Caco-2 (cell line): ENCODE data around the gene TRAPPC2B. TPM values are rescaled to one million over a fixed set of nuclear protein-coding genes. Genes with fewer than 3 reads are reported as not detected.

Experiments used
- BruUV-seq: library from RNA; stranded (reverse); fragments of 400-500 nt; replicated peaks from 2 replicates; lab custom pipeline; 2021; lab: Mats Ljungman, UMichigan
- CTCF ChIA-PET: fragments of 300-600 bp; sonication (Branson Sonifier 250); formaldehyde crosslinking; loops from one replicate; lab custom pipeline; 2022; ENCODE audit warnings: antibody characterized with exemption; lab: Charles Lee
- POLR2A ChIA-PET: fragments of 300-600 bp; sonication (Branson Sonifier 250); formaldehyde crosslinking; loops from one replicate; lab custom pipeline; 2022; ENCODE audit warnings: antibody characterized with exemption; lab: Charles Lee
- DNase-seq, 2 experiments: peaks; one replicate each; pipeline versions ENCODE4 v3.0.0 to v3.0.0-alpha.2; 2020 to 2022
- H3K27me3 ChIP-seq: replicated peaks from 2 replicates; pipeline ENCODE4 v1.6.0; 2011; ENCODE audit warnings: low read length; ENCODE audit not compliant: control insufficient read depth, insufficient read depth
- H3K36me3 ChIP-seq: 2 replicates; pipeline ENCODE4 v1.5.1; 2011; ENCODE audit warnings: low read length; ENCODE audit not compliant: control insufficient read depth, insufficient read depth
- H3K4me1 ChIP-seq: fragments of 250-450 bp; sonication (Bioruptor Pico); 2 replicates; pipeline ENCODE4 v1.5.1; 2020; ENCODE audit warnings: mild to moderate bottlenecking
- H3K4me3 ChIP-seq: 2 replicates; pipeline ENCODE4 v1.5.1; 2011; ENCODE audit warnings: low read depth, mild to moderate bottlenecking, control low read depth, low read length
- H3K9me3 ChIP-seq: fragments of 250-450 bp; sonication (Bioruptor Pico); 2 replicates; pipeline ENCODE4 v1.5.1; 2020; ENCODE audit warnings: mild to moderate bottlenecking, moderate library complexity
- H3K27ac Mint-ChIP-seq: one replicate; pipeline ENCODE4 v1.8.0; 2022; ENCODE audit warnings: mixed read lengths; ENCODE audit not compliant: unreplicated experiment
- H3K27me3 Mint-ChIP-seq: one replicate; pipeline ENCODE4 v1.8.0; 2022; ENCODE audit warnings: mixed read lengths; ENCODE audit not compliant: insufficient read depth, unreplicated experiment
- H3K36me3 Mint-ChIP-seq: one replicate; pipeline ENCODE4 v1.8.0; 2022; ENCODE audit warnings: mild to moderate bottlenecking, mixed read lengths; ENCODE audit not compliant: insufficient read depth, unreplicated experiment
- H3K4me1 Mint-ChIP-seq: one replicate; pipeline ENCODE4 v1.8.0; 2022; ENCODE audit warnings: low read depth, mixed read lengths; ENCODE audit not compliant: unreplicated experiment
- H3K4me3 Mint-ChIP-seq: one replicate; pipeline ENCODE4 v1.8.0; 2022; ENCODE audit warnings: mild to moderate bottlenecking, moderate library complexity, mixed read lengths; ENCODE audit not compliant: unreplicated experiment
- H3K9me3 Mint-ChIP-seq: one replicate; pipeline ENCODE4 v1.8.0; 2022; ENCODE audit warnings: mixed read lengths; ENCODE audit not compliant: unreplicated experiment
- intact Hi-C: fragments of 100-400 bp; cut with micrococcal nuclease; formaldehyde crosslinking; loops from one replicate; pipeline ENCODE4 v1.10.0; 2022; ENCODE audit not compliant: unreplicated experiment
- total RNA-seq: library from RNA; stranded (reverse); gene quantifications from 2 replicates; pipeline ENCODE4 v1.2.3, GENCODE V29; 2022
- TF ChIP-seq, protein P1 (sequence below), 2 experiments: fragments of 200-600 bp in 1 of 2; IDR thresholded peaks; 1 replicate in 1 of 2; 2 replicates in 1 of 2; pipeline versions ENCODE4 v1.5.1 to v1.8.0; 2011 to 2022; ENCODE audit warnings: antibody characterized with exemption in 1 of 2, control low read depth in 1 of 2, inconsistent platforms in 1 of 2, low read depth in 1 of 2, low read length in 1 of 2, mild to moderate bottlenecking in 1 of 2, moderate library complexity in 1 of 2; ENCODE audit not compliant: insufficient read depth in 1 of 2, severe bottlenecking in 1 of 2, unreplicated experiment in 1 of 2

The TRAPPC2B gene
- total RNA-seq, 1 experiment from 2014 or later: 7.0 TPM

DNA sequence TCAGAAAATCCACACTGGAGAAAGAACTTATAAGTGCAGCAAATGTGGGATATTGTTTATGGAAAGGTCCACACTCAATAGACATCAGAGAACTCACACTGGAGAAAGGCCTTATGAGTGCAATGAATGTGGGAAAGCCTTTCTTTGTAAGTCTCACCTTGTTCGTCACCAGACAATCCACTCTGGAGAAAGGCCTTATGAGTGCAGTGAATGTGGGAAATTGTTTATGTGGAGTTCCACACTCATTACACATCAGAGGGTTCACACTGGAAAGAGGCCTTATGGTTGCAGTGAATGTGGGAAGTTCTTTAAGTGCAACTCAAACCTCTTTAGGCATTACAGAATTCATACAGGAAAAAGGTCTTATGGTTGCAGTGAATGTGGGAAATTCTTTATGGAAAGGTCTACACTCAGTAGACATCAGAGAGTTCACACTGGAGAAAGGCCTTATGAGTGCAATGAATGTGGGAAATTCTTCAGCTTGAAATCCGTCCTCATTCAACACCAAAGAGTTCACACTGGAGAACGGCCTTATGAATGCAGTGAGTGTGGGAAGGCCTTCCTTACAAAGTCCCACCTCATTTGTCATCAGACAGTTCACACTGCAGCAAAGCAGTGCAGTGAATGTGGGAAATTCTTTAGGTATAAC is 14.3 kb downstream of the TRAPPC2B start:
- DNase-seq: no peak
- H3K27ac Mint-ChIP-seq: no peak overlapping the region
- no peaks in the 10 kb centered on the region; the same call in 1 of the 2 replicates for H3K36me3 ChIP-seq
- BruUV-seq: no TSS peak
- ChIA-PET POLR2A (no interaction called here), CTCF (no interaction called here)
- H3K4me3 Mint-ChIP-seq: no peak overlapping the region
- H3K9me3 Mint-ChIP-seq: peaks cover 44% of the 10 kb centered on the region
- TF ChIP-seq, protein P1, sequence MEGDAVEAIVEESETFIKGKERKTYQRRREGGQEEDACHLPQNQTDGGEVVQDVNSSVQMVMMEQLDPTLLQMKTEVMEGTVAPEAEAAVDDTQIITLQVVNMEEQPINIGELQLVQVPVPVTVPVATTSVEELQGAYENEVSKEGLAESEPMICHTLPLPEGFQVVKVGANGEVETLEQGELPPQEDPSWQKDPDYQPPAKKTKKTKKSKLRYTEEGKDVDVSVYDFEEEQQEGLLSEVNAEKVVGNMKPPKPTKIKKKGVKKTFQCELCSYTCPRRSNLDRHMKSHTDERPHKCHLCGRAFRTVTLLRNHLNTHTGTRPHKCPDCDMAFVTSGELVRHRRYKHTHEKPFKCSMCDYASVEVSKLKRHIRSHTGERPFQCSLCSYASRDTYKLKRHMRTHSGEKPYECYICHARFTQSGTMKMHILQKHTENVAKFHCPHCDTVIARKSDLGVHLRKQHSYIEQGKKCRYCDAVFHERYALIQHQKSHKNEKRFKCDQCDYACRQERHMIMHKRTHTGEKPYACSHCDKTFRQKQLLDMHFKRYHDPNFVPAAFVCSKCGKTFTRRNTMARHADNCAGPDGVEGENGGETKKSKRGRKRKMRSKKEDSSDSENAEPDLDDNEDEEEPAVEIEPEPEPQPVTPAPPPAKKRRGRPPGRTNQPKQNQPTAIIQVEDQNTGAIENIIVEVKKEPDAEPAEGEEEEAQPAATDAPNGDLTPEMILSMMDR (IDR thresholded peaks at IDR 0.05; ENCODE audit: insufficient read depth in 1 of 2, low read depth in 1 of 2, low read length in 1 of 2, severe bottlenecking in 1 of 2, unreplicated experiment in 1 of 2): no peak
- H3K4me3 ChIP-seq: no peak overlapping the region
- no peaks in the 10 kb centered on the region for H3K4me1 Mint-ChIP-seq
- intact Hi-C loops: no loop called here
- peaks cover 42% of the 10 kb centered on the region for H3K9me3 ChIP-seq
- H3K27me3 ChIP-seq: no peaks in the 10 kb centered on the region
- no peaks in the 10 kb centered on the region for H3K4me1 ChIP-seq
- peaks cover 17% of the 10 kb centered on the region for H3K36me3 Mint-ChIP-seq
- H3K27me3 Mint-ChIP-seq: no peaks in the 10 kb centered on the region

DNA sequence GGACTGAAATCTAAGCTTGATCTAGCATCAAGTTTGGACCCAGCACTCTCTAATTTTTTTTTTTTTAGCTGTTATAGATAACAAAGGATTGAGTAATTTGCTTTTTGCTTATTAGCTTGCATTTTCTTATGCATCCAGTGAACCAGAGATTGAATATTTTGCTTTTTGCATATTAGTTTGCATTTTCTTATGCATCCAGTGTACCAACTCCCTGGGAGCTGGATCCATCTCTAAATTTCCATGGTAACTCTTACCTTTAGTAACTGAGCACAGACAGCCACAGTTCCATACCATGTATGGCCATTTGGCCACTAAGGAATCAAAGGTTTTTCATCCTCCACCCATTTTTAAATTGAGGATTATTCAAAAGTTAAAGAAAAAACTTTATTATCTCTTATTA is 17.6 kb downstream of the TRAPPC2B start:
- ChIA-PET POLR2A (interaction anchor here (0.6 kb wide), 1 partner anchor 1348 kb away, joined by 3 read pairs; no protein-coding TSS in a partner anchor), CTCF (no interaction called here)
- intact Hi-C loops: no loop called here
- H3K9me3 ChIP-seq: peaks cover 23% of the 10 kb centered on the region
- DNase-seq: no peak
- BruUV-seq: no TSS peak
- Mint-ChIP-seq H3K4me1 (no peaks in the 10 kb centered on the region), H3K36me3 (peaks cover 7% of the 10 kb centered on the region), H3K27me3 (no peaks in the 10 kb centered on the region), H3K27ac (no peak overlapping the region), H3K9me3 (peaks cover 20% of the 10 kb centered on the region), H3K4me3 (no peak overlapping the region)
- H3K4me3 ChIP-seq: no peak overlapping the region
- no peaks in the 10 kb centered on the region; the same call in 1 of the 2 replicates for H3K36me3 ChIP-seq
- TF ChIP-seq, protein P1 (IDR thresholded peaks at IDR 0.05; ENCODE audit: insufficient read depth in 1 of 2, low read depth in 1 of 2, low read length in 1 of 2, severe bottlenecking in 1 of 2, unreplicated experiment in 1 of 2): no peak
- H3K27me3 ChIP-seq: no peaks in the 10 kb centered on the region
- H3K4me1 ChIP-seq: no peaks in the 10 kb centered on the region

DNA sequence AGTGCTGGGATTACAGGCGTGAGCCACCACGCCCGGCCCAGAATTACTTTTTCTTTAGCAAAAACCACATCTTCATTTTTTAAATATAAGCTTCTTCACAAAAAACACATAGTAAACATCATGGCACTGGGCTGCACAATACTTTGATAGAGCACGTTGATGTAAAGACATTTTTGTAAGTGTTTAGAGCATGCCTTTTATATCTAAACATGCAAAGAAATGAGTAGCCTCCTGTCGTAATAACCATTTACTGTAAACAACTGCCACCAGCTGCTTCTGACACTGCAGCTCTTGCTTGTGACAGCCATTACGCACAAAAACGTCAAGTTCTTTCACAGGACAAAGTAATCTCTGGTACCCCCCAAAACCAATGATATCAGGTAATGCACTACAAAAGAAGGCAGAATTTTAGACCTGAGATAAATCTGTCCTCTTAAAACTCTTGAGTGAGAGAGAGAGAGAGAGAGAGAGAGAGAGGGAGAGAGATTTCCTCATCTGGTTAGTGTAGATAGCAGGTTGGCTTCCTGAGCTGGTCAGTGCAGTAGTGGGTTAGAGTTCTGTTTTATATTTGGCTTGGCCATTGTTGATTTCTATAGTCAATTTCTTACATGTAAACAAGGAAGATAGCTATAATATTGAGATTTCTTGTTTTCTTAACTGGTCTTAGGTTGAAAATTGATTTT is 19.6 kb downstream of the TRAPPC2B start:
- DNase-seq: no peak

More for the DNA sequence above, 19.6 kb downstream of the TRAPPC2B start:
- POLR2A ChIA-PET: no interaction called here
- Mint-ChIP-seq H3K4me1 (no peaks in the 10 kb centered on the region), H3K9me3 (peaks cover 28% of the 10 kb centered on the region), H3K27me3 (no peaks in the 10 kb centered on the region), H3K4me3 (no peak overlapping the region), H3K36me3 (no peaks in the 10 kb centered on the region), H3K27ac (no peak overlapping the region)
- TF ChIP-seq, protein P1 (IDR thresholded peaks at IDR 0.05; ENCODE audit: insufficient read depth in 1 of 2, low read depth in 1 of 2, low read length in 1 of 2, severe bottlenecking in 1 of 2, unreplicated experiment in 1 of 2): no peak
- no TSS peak for BruUV-seq
- H3K4me3 ChIP-seq: no peak overlapping the region
- CTCF ChIA-PET: no interaction called here
- peaks cover 18% of the 10 kb centered on the region for H3K9me3 ChIP-seq
- no peaks in the 10 kb centered on the region; the same call in 1 of the 2 replicates for H3K36me3 ChIP-seq
- H3K4me1 ChIP-seq: no peaks in the 10 kb centered on the region
- intact Hi-C loops: no loop called here
- no peaks in the 10 kb centered on the region for H3K27me3 ChIP-seq
